Tongue (tissue), 3 donors: ENCODE results near the gene PTPRD. TPM values are rescaled to one million over a fixed set of nuclear protein-coding genes. Genes with fewer than 3 reads are reported as not detected.

ENCODE experiments used
- DNase-seq: peaks from one replicate; pipeline ENCODE4 v3.0.0-alpha.2; 2015
- small RNA-seq: library from RNA; depleted of rRNA; stranded (forward); fragments of <200 nt; gene quantifications from one replicate; pipeline ENCODE3, GENCODE V24; 2014; ENCODE audit warnings: low replicate concordance
- total RNA-seq: library from RNA; depleted of rRNA; stranded (reverse); fragments of >200 nt; gene quantifications from one replicate; pipeline ENCODE4 v1.2.3, GENCODE V29; 2014

PTPRD gene
- total RNA-seq, 1 donor from 2014 or later = 105 TPM

DNA sequence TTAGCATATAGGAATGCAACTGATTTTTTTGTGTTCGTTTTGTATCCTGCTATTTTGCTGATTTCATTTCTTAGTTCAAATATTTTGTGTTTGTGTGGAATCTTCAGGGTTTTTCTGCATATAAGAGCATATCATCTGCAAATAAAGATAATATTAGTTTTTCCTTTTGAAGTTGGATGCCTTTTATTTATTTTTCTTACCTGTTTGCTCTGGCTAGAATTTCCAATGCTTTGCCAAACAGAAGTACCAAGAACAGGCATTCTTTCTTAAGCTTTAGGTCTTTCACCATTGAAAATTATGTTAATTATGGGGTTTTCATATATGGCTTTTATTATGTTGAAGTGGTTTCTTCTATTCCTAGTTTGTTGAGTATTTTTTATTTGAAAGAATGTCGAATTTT is 2308.1 kb downstream of the PTPRD start:
- no peak for DNase-seq

DNA sequence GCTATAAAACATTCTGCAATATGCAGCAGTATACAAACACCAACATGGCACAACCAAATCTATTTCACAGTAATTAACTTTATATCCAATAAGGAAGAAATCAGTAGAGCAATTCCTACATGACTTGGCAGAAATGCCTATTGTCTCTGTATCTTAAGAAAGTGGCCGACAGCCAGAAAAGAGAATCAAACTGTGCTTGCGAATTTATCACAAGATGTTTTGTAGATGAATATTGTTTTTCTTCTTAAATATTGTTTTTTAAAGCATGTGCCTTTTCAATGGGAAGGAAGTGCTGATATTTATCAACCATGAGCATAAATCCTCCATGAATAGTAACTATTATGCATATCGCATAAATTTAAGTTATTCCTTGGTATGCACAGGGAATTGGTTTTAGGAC is 2311.5 kb downstream of the PTPRD start:
- DNase-seq = no peak

DNA sequence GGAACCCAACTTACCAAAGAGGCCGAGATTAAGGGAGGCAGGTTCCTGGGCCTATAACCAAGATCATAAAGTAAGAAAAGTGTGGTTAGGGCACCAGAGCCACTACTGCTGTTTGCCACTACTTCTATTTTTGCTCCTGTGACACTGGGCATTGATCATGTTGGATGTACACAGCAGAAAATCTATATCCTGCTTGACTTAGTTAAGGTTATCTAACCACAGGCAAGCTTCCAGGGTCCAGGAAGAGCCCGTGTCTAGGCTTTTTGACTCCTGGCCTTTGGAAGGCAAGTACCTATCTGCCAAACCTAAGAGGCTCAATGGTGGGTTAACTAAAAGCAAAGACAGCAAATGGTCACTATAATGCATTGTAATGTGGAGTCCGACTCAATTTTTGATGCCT is 2315.8 kb downstream of the PTPRD start:
- DNase-seq = no peak

DNA sequence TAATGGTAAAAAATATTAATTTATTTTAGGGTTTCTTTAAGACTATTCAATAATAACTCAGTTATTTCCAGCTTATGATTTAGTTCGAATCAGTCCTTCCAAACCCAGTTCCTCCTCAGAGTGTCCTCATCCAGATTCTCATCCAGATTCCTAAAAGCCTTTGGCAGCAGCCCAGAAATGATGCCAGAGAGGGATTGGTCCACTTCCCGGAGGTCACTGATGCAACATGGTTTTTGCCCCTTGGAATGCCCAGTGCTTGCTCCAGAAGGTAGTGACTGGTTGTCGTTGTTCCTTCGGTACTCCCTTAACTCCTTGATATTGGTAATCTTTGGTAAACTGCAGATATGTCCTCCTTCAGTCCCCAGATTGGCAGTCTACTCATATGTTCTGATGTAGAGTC is 2320.1 kb downstream of the PTPRD start:
- DNase-seq = no peak

DNA sequence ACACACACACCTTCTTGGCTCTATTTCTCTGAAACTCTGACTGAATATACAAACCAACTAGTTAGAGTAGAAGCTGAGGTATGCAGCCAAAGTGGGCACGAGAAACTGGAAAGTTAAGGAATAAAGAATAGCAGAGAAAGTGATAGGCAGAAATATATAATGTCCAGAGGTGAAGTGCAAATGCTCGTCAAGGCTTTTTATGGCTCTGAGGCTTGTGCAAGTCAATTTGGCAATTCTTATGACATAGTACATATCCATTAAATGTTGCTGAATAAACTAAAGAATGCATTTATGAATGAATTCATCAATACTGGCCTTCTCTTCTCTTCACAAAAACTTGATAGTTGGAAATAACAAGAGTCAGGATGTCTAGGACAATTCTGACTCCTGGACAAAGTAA is 2323.1 kb downstream of the PTPRD start:
- no peak for DNase-seq

DNA sequence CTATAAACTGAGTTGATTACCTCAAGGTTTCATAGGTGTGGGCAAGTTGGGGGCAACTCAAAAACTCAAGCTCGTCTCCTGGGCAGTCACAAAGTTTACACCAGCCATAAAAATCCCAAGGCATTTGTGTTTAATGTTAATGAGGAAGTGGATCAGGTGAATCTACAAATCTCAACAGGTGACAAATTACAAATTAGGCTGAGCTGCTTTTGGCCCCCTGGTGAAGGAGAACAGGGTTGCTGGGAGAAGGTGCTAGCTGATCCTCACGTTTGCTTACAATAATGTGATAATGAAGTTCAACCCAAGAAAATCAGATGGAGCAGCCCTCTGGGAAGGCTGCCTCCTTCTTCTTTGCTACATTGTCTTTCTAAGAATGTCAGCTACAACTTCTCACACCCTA is 2324.8 kb downstream of the PTPRD start:
- DNase-seq = no peak

DNA sequence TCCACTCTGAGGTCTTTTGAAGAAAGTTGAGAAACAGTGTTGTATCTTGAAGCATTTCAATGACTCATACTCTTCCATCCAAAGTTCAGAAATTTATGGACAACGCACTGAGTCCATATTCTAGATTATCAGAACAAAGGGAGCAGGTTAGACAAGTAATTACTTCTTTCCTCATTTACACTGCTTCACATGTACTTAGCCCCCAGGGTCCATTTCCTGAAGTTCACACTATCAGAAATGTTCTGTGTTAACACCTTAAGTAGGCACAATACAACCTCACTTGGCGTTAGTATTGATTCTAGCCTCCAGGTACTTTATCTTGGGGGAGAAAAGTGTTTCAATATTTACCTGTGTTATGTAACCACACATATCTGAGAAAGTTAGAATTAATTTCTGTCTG is 2325.3 kb downstream of the PTPRD start:
- no peak for DNase-seq

DNA sequence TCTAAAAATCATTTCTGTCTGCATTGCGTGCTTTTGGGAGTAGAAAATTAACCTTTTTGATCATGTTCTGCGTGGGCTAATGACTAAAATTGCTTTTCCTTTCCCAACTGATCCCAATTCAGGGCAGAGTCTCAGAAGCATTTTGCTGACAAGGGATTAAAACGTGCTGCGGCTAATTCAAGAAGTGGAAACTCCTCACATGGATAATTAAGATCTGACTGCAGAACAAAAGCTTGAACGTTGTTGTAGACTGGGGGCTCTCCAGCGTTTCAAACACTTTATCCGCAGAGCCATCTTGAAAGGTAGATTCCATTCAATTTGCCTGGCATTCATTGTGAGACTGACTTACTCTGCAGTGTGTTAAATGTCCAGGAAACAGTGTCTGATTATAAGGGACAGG is 2327.9 kb downstream of the PTPRD start:
- no peak for DNase-seq

DNA sequence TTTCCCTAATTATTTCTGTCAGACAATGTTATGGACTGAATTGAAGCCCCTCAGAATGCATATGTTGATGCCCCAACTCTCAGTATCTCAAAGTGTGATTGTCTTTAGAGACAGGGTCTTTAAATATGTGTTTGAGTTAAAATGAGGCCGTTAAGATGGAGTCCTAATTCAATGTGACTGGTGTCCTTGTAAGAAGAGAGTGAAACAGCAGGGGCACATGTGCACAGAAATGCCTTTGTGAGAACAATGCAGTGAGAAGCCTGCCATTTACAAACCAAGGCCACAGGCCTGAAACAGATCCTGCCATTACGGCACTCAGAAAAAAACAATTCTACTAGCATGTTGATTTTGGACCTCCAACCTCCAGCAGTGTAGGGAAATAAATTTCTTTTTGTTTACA is 2330.3 kb downstream of the PTPRD start:
- no peak for DNase-seq

DNA sequence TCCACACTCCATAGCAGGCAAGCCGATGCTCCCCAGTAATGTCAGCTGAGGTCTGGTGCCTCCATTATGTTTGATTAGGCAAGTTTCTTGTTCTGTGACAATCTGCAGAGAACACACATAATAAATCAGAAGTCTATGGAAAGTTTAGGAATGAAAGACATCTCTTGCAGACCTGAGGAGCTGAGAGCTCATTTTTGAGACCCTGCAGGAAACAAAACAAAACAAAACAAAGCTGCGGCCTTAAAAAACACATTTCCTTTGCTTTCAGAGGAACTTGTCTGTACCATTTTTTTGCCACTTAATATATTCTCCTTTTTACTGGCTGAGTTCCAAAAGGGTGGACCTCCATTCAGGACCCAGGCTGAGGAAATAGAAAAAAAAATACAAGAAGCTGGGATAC is 2332.0 kb downstream of the PTPRD start:
- DNase-seq = no peak

DNA sequence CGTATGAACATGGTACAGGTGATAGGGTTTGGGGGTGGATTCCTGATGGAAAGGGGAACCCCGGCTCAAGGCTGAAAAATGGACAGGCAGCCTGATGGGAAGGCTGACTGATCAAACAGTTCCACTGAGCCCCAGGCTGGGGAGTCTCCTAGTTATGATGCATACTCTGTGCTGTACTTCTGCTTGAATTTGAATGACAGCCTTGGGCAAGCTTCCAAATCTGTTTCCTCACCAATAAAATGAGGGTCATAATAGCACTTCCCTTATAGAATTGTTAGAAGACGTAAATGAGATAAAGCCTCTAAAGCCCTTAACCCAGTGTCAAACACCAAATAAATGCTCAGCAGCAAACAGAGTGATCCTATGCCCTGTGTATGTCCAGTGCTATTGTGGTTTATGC is 2334.8 kb downstream of the PTPRD start:
- DNase-seq = no peak

DNA sequence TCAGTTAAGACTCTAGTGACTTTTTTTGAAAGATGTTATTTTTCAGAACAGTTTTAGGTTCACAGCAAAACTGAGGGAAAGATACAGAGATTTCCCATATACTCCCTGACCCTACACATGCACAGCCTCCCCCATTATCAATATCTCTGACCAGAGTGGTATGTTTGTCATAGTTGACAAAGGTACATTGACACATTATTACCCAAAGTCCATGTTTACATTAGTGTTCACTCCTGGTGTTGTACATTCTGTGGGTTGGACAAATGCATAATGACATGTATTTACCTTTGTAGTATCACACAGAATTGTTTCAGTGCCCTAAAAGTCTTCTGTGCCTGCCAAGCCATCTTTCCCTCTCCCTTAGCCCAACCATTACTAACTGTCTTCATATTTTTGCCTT is 2342.6 kb downstream of the PTPRD start:
- DNase-seq = no peak

DNA sequence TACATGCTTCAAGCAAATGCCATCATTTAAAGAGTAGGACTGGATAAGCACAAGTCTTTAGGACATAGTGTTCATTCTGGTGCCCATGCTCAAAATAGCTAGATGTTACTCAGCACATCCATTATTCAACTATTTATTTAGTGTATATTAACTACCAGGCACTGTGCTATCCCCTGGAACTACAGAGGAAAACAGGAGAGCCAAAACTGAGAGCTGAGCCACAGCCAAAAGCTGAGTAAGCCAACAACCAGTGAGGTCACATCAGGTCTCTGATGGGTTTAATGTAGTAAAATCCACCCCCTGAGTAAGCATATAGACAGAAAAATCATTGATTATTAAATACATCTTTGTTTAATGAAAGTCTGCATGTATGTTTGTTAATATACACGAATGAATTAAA is 2343.9 kb downstream of the PTPRD start:
- DNase-seq = no peak

DNA sequence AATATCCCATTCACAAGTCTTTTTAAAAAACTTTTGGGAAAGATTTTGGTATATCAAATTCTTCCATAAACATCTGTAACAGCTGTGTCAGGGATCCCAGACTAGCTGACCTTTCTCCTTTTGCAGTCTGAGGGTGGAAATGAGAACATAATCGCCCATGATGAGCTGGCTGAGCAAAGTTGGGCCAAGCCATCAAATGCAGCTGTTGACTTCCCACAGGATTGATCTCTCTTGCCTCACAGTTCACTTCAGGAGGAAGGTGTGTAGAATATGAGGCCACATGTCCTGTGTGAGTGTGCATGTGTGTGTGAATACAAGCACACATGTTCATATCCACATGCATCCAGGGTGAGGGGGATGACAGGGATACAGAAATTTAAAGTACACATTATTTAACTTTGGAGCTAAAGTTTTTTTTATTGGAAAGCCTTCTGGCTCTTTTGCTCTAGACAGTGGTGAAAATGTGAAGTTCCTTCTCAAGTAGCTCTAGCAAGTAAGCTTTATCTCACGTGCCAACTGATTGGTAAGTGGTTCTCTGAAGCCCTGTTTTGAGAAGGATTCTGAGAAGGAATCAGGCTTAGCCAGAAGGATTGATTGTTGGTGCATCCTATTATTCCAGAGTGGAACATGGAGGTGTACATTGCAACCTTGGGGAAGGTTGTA is 2344.5 kb downstream of the PTPRD start:
- DNase-seq = peak; percentile 87

DNA sequence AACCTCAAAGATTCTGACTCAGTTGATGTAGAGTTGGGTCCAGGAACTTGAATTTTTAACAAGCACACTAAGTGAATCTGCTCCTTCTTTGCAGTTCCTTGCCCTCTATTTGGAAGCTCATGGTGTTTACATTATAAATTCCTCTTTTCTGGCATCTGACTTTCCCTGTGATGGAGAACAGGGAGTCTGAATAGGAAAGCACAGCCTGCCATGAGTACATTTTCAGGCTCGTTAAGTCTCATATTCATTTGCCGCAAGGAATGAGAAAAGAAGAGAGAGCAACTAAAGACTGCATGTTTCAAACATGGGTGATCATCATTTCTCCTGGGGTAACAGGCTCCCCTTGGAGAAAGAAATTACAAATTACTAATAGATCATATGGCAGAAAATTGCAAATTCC is 2345.2 kb downstream of the PTPRD start:
- DNase-seq = peak; percentile 37

DNA sequence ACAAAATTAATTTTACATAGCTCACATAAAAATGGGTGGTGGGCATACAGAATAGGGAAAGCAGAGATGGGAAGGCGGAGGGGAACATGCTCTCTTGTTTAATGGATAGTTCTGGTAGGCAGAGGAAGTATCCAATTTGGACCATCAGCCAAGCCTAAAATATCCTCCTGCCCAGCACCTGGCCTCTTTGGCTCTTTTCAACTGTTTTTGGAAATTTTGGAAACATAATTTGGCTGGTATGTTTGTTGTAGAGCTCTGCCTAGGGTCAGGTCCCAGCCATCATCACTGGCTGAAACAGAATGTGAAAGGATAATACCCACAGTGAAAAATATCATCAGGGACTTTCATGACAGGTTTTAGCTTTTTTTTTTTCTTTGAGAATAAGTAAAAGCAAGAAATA is 2345.9 kb downstream of the PTPRD start:
- no peak for DNase-seq

DNA sequence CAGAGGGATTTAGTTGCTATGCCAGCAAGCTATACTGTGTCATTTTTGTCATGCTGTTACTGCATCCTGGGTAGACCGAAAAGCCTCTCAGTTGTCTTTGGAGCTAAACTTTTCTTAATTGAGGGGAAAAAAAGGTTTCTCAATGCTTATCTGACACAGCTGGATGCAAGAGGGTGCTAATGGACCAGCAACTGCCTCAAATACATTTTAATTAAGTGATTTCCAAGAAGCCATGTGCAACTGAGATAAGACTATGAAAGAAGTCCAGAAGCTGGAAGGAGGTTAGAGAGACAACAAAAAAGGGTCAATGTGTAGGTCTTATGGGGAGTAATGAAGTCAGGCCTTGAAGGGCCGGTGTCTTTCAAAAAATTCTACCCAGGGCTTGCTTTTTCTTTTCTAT is 2347.5 kb downstream of the PTPRD start:
- DNase-seq = no peak

Small RNA genes within 50 kb of the gene (small RNA-seq; reads per million reads assigned to genes)
- gene AL135790.2 (not detected), gene RNU7-185P (not detected)
